SK-N-SH (cell line): ENCODE measurements around the gene ITGB6. TPM values are rescaled to one million over a fixed set of nuclear protein-coding genes. Genes with fewer than 3 reads are reported as not detected.

ENCODE experiments used
- CTCF ChIA-PET: fragments of 300-600, 350-600 bp; formaldehyde crosslinking; extraction: SDS; loops from one replicate; lab custom pipeline; 2021; lab: Yijun Ruan, JAX
- POLR2A ChIA-PET: fragments of 350-600 bp; sonication (Branson Sonifier 250); formaldehyde crosslinking; extraction: SDS; loops from one replicate; lab custom pipeline; 2020; ENCODE audit warnings: antibody characterized with exemption, inconsistent platforms; lab: Yijun Ruan, JAX
- DNase-seq: peaks from one replicate; pipeline ENCODE4 v3.0.0; 2012
- H2AFZ ChIP-seq: fragments of 200-600 bp; sonication (generic); 2 replicates; pipeline ENCODE4 v1.8.1; 2016; ENCODE audit warnings: antibody characterized with exemption, mild to moderate bottlenecking, low read depth
- H3F3A ChIP-seq: fragments of 200-600 bp; sonication (generic); replicated peaks from 2 replicates; pipeline ENCODE3; 2016; ENCODE audit warnings: antibody characterized with exemption, mild to moderate bottlenecking; ENCODE audit not compliant: insufficient read depth
- H3K27ac ChIP-seq, 2 experiments: fragments of 200-500 bp in 1 of 2; fragments of 200-600 bp in 1 of 2; sonication (Bioruptor generic) in 1 of 2; sonication (generic), shearing (Covaris generic) in 1 of 2; 2 replicates each; pipeline versions ENCODE4 v1.5.1 to v1.6.1; 2014 to 2016; ENCODE audit warnings: low read depth in 2 of 2, inconsistent platforms in 1 of 2, low read length in 1 of 2, mild to moderate bottlenecking in 1 of 2, mixed read lengths in 1 of 2
- H3K27me3 ChIP-seq: fragments of 200-600 bp; sonication (generic), shearing (Covaris generic); 2 replicates; pipeline ENCODE4 v1.6.1; 2016; ENCODE audit warnings: mixed run types; ENCODE audit not compliant: insufficient read depth
- H3K36me3 ChIP-seq, 2 experiments: fragments of 200-500 bp in 1 of 2; fragments of 200-600 bp in 1 of 2; sonication (Bioruptor generic) in 1 of 2; sonication (generic) in 1 of 2; replicated peaks in 1 of 2; 2 replicates each; pipeline versions ENCODE3 to v1.5.1; 2014 to 2016; ENCODE audit warnings: low read length in 1 of 2, mild to moderate bottlenecking in 1 of 2; ENCODE audit not compliant: insufficient read depth in 2 of 2, control insufficient read depth in 1 of 2
- H3K4me1 ChIP-seq, 2 experiments: fragments of 200-500 bp in 1 of 2; fragments of 200-600 bp in 1 of 2; sonication (Bioruptor generic) in 1 of 2; sonication (generic), shearing (Covaris generic) in 1 of 2; 2 replicates each; pipeline versions ENCODE4 v1.5.1 to v1.6.1; 2014 to 2016; ENCODE audit warnings: low read depth in 1 of 2, low read length in 1 of 2, mixed run types in 1 of 2; ENCODE audit not compliant: insufficient read depth in 2 of 2, control insufficient read depth in 1 of 2
- H3K4me2 ChIP-seq: fragments of 200-600 bp; sonication (generic), shearing (Covaris generic); 2 replicates; pipeline ENCODE4 v1.6.1; 2017; ENCODE audit warnings: mixed run types
- H3K4me3 ChIP-seq, 2 experiments: fragments of 200-500 bp in 1 of 2; fragments of 200-600 bp in 1 of 2; sonication (Bioruptor generic) in 1 of 2; sonication (generic), shearing (Covaris generic) in 1 of 2; 2 replicates each; pipeline versions ENCODE4 v1.5.1 to v1.8.1; 2014 to 2016; ENCODE audit warnings: low read depth in 2 of 2, inconsistent platforms in 1 of 2, low read length in 1 of 2, mild to moderate bottlenecking in 1 of 2, mixed read lengths in 1 of 2, moderate library complexity in 1 of 2
- H3K79me2 ChIP-seq: fragments of 200-600 bp; sonication (generic); 2 replicates; pipeline ENCODE4 v1.8.1; 2017; ENCODE audit warnings: mild to moderate bottlenecking; ENCODE audit not compliant: insufficient read depth
- H3K9ac ChIP-seq: fragments of 200-600 bp; sonication (generic); 2 replicates; pipeline ENCODE4 v1.6.1; 2017; ENCODE audit warnings: mixed run types
- H3K9me2 ChIP-seq: fragments of 200-600 bp; sonication (generic); 2 replicates; pipeline ENCODE4 v1.6.1; 2017; ENCODE audit warnings: mixed run types
- H3K9me3 ChIP-seq: fragments of 200-600 bp; sonication (generic); 2 replicates; pipeline ENCODE4 v1.6.1; 2017; ENCODE audit warnings: mixed run types, mild to moderate bottlenecking, moderate library complexity
- H4K20me1 ChIP-seq: fragments of 200-600 bp; sonication (generic); 2 replicates; pipeline ENCODE4 v1.6.1; 2017; ENCODE audit warnings: mild to moderate bottlenecking, mixed run types; ENCODE audit not compliant: insufficient read depth
- CHD2 ChIP-seq: fragments of 150-350 bp; IDR thresholded peaks from 2 replicates; pipeline ENCODE4 v1.6.1; 2018; ENCODE audit warnings: low read length; ENCODE audit not compliant: partially characterized antibody
- ELF1 ChIP-seq: IDR thresholded peaks from 2 replicates; pipeline ENCODE4 v1.4.0; 2012
- EP300 ChIP-seq, 2 experiments: IDR thresholded peaks; 2 replicates each; pipeline versions ENCODE4 v1.4.0 to v1.6.1; 2012; ENCODE audit warnings: borderline replicate concordance in 1 of 2, low read depth in 1 of 2, low read length in 1 of 2
- EZH2phosphoT487 ChIP-seq: fragments of 200-600 bp; sonication (generic); IDR thresholded peaks from 2 replicates; pipeline ENCODE4 v1.6.1; 2017; ENCODE audit warnings: low read depth, mixed run types, mild to moderate bottlenecking, antibody characterized with exemption, moderate library complexity, borderline replicate concordance
- FOSL2 ChIP-seq: IDR thresholded peaks from 2 replicates; pipeline ENCODE4 v1.4.0; 2012; ENCODE audit warnings: low read depth, mild to moderate bottlenecking, moderate library complexity, borderline replicate concordance
- FOXJ3 ChIP-seq: sonication (generic); formaldehyde crosslinking; IDR thresholded peaks from 2 replicates; pipeline ENCODE4 v1.5.1; 2020; ENCODE audit warnings: mild to moderate bottlenecking, missing genetic modification reagents
- FOXM1 ChIP-seq: IDR thresholded peaks from 2 replicates; pipeline ENCODE4 v1.4.0; 2012; ENCODE audit warnings: low read depth, mild to moderate bottlenecking
- GABPA ChIP-seq: IDR thresholded peaks from 2 replicates; pipeline ENCODE4 v1.4.0; 2012; ENCODE audit warnings: low read depth, mild to moderate bottlenecking
- GATA2 ChIP-seq: sonication (generic); formaldehyde crosslinking; IDR thresholded peaks from 2 replicates; pipeline ENCODE4 v1.5.0; 2020; ENCODE audit warnings: mild to moderate bottlenecking, missing genetic modification reagents
- IRF3 ChIP-seq: fragments of 150-350 bp; IDR thresholded peaks from 2 replicates; pipeline ENCODE4 v1.6.1; 2016; ENCODE audit warnings: mild to moderate bottlenecking, low read depth, low read length
- JUND ChIP-seq: IDR thresholded peaks from 2 replicates; pipeline ENCODE4 v1.4.0; 2012
- MEF2A ChIP-seq: IDR thresholded peaks from 2 replicates; pipeline ENCODE4 v1.4.0; 2012; ENCODE audit warnings: low read depth, borderline replicate concordance
- MXI1 ChIP-seq: IDR thresholded peaks from 2 replicates; pipeline ENCODE4 v1.6.1; 2012; ENCODE audit warnings: mild to moderate bottlenecking, low read depth, low read length, improper control_type of control experiment
- POLR2AphosphoS5 ChIP-seq: IDR thresholded peaks from 2 replicates; pipeline ENCODE4 v1.6.1; 2012; ENCODE audit warnings: low read depth, low read length
- RAD21 ChIP-seq: IDR thresholded peaks from 2 replicates; pipeline ENCODE4 v1.6.1; 2012; ENCODE audit warnings: mild to moderate bottlenecking, low read length
- RCOR1 ChIP-seq: fragments of 150-350 bp; IDR thresholded peaks from 2 replicates; pipeline ENCODE4 v1.6.1; 2017; ENCODE audit warnings: antibody characterized with exemption, low read length
- RFX5 ChIP-seq: IDR thresholded peaks from 2 replicates; pipeline ENCODE4 v1.6.1; 2012; ENCODE audit warnings: mild to moderate bottlenecking, improper control_type of control experiment, low read length
- RXRA ChIP-seq: IDR thresholded peaks from 2 replicates; pipeline ENCODE4 v1.4.0; 2012; ENCODE audit warnings: low read depth, mild to moderate bottlenecking, borderline replicate concordance
- SIN3A ChIP-seq: IDR thresholded peaks from 2 replicates; pipeline ENCODE4 v1.6.1; 2012; ENCODE audit warnings: low read depth, mild to moderate bottlenecking, low read length, moderate library complexity, borderline replicate concordance
- SMC3 ChIP-seq: IDR thresholded peaks from 2 replicates; pipeline ENCODE4 v1.6.1; 2012; ENCODE audit warnings: low read depth, low read length, improper control_type of control experiment
- TAF1 ChIP-seq: IDR thresholded peaks from 2 replicates; pipeline ENCODE4 v1.6.1; 2012; ENCODE audit warnings: low read depth, mild to moderate bottlenecking, low read length, moderate library complexity, borderline replicate concordance
- TCF12 ChIP-seq: IDR thresholded peaks from 2 replicates; pipeline ENCODE4 v1.4.0; 2012
- TEAD4 ChIP-seq: IDR thresholded peaks from 2 replicates; pipeline ENCODE4 v1.4.0; 2012; ENCODE audit warnings: mild to moderate bottlenecking, borderline replicate concordance; ENCODE audit not compliant: insufficient read depth
- USF2 ChIP-seq: fragments of 150-350 bp; IDR thresholded peaks from 2 replicates; pipeline ENCODE4 v1.6.1; 2017; ENCODE audit warnings: antibody characterized with exemption, low read length, low read depth, borderline replicate concordance
- YY1 ChIP-seq: IDR thresholded peaks from 2 replicates; pipeline ENCODE4 v1.4.0; 2012; ENCODE audit warnings: low read depth, mild to moderate bottlenecking
- ZBTB33 ChIP-seq: IDR thresholded peaks from 2 replicates; pipeline ENCODE4 v1.4.0; 2012; ENCODE audit warnings: low read depth, borderline replicate concordance
- WGBS: methylation state at CpG from one replicate; pipeline ENCODE4 v1.1.6; 2017; ENCODE audit warnings: low lambda C conversion rate; 5-methylcytosine and 5-hydroxymethylcytosine counted together
- polyA plus RNA-seq, 3 experiments: library from polyadenylated mRNA; depleted of rRNA; stranded (reverse); fragments of >200 nt; gene quantifications; 2 replicates each; pipeline ENCODE4 v1.2.3, GENCODE V29; 2012

ITGB6 gene
- polyA plus RNA-seq, 1 of the 3 experiments (the other 2 are of a cell fraction) = 0.10 TPM

- no peaks in the 10 kb centered on the region for H4K20me1 ChIP-seq
- no peak overlapping the region for H2AFZ ChIP-seq
- H3K36me3 ChIP-seq = no peaks in the 10 kb centered on the region
- WGBS = 14% methylated on average over 5 of the region's 5 CpGs
- no peaks in the 10 kb centered on the region for H3K79me2 ChIP-seq
- no peaks in the 10 kb centered on the region for H3K27me3 ChIP-seq
- no peaks in the 10 kb centered on the region for H3K9me3 ChIP-seq
- peaks cover 59% of the 10 kb centered on the region for H3F3A ChIP-seq
- no peak overlapping the region for H3K4me3 ChIP-seq
- ChIA-PET CTCF (interaction anchor here (1.1 to 2.2 kb wide), 4 partner anchors 10 to 778 kb away, joined by 3 to 10 read pairs (median 5); no protein-coding TSS in a partner anchor), POLR2A (no interaction called here)
- DNase-seq = no peak
- H3K4me2 ChIP-seq = peak overlapping the region; percentile 43; the same call in 1 of the 2 replicates
- H3K9me2 ChIP-seq = no peaks in the 10 kb centered on the region
- peaks cover 36 to 63% of the 10 kb centered on the region in 2 experiments for H3K4me1 ChIP-seq
- peak overlapping the region; percentile 63; the same call in 1 of the 2 replicates for H3K9ac ChIP-seq
- H3K27ac ChIP-seq = peak overlapping the region; percentile 96 to 98
- TF ChIP-seq GABPA (0 out of 2 replicates have a peak, but pooled peaks have one; percentile 26), MXI1 (no peak), TEAD4 (peak; percentile 83; the same call in 1 of the 2 replicates), YY1 (no peak), FOSL2 (peak; percentile 93), USF2 (no peak), EP300 (IDR thresholded peaks at IDR 0.05; ENCODE audit: borderline replicate concordance in 1 of 2, low read depth in 1 of 2, low read length in 1 of 2) (peak; percentile 57 to 95), CHD2 (no peak), TCF12 (peak; percentile 98), ELF1 (no peak), RFX5 (no peak), SMC3 (no peak), SIN3A (no peak), TAF1 (no peak), RXRA (peak; percentile 98), RCOR1 (no peak), ZBTB33 (0 out of 2 replicates have a peak, but pooled peaks have one; percentile 70), MEF2A (peak; percentile 77; the same call in 1 of the 2 replicates), FOXM1 (peak; percentile 84; the same call in 1 of the 2 replicates), GATA2 (no peak), IRF3 (no peak), RAD21 (no peak), POLR2AphosphoS5 (peak; percentile 78; the same call in 1 of the 2 replicates), JUND (peak; percentile 84), FOXJ3 (CRISPR knock-in tag) (no peak), EZH2phosphoT487 (no peak)
Observed at GRCh38 chr2:160228141-160228917, 28.3 kb upstream of the ITGB6 start.
